Renal cortical epithelial cell (primary cell): ENCODE measurements around the gene BSX. TPM values are rescaled to one million over a fixed set of nuclear protein-coding genes. Genes with fewer than 3 reads are reported as not detected.

Experiments
- DNase-seq: peaks from one replicate; pipeline ENCODE4 v3.0.0-alpha.2; 2011; ENCODE audit warnings: low read depth
- total RNA-seq: library from RNA; depleted of rRNA; stranded (reverse); fragments of >200 nt; gene quantifications from 2 replicates; pipeline ENCODE4 v1.2.3, GENCODE V29; 2014

The BSX gene
- total RNA-seq, 1 donor from 2014 or later: not detected

- no peak for DNase-seq
Measured at GRCh38 chr11:122954455-122954854, 27.2 kb downstream of the BSX start.

GRCh38 chr11:122951211-122951610 lies 30.4 kb downstream of the BSX start:
- no peak for DNase-seq

GRCh38 chr11:122938557-122938956 lies 43.1 kb downstream of the BSX start:
- no peak for DNase-seq

- DNase-seq: no peak
Measured at GRCh38 chr11:122937983-122938382, 43.7 kb downstream of the BSX start.

- no peak for DNase-seq
Measured at GRCh38 chr11:122933416-122933815, 48.2 kb downstream of the BSX start.

- no peak for DNase-seq
Measured at GRCh38 chr11:122931510-122931909, 50.1 kb downstream of the BSX start.

Other genes starting within 250 kb of the BSX start
- gene CRTAM, start 143.3 kb downstream of the BSX start, total RNA-seq: not detected in 2 replicates
- gene JHY, start 99.1 kb downstream of the BSX start, total RNA-seq: 0.52 and 3.4 TPM in 2 replicates
- 1,819 and 2,648 TPM in 2 replicates for gene HSPA8, start 80.3 kb upstream of the BSX start, total RNA-seq
- 22.7 and 48.9 TPM in 2 replicates for gene CLMP, start 213.4 kb upstream of the BSX start, total RNA-seq